RKO (cell line): Measurements from ENCODE around the gene RPP40.
"Not testable (repeated sequence)": the region's sequence is repeated elsewhere in the genome, so short reads cannot be mapped to it uniquely, and the experiment has no call there.

Source experiments
- DNase-seq: peaks from one replicate; pipeline ENCODE4 v3.0.0-alpha.2; 2016; ENCODE audit warnings: low spot score

RPP40 gene

GRCh38 chr6:5003604-5004372 is at the start of gene RPP40:
Gene RPP40 (minus strand): TSS chr6:5004037. CDS start chr6:5004002, 35 bp downstream.
- DNase-seq: peak; percentile 98

GRCh38 chr6:5053038-5053437 is 49.2 kb upstream of the RPP40 start:
- DNase-seq: no peak

- DNase-seq: no peak
Observed at GRCh38 chr6:5051394-5051793, 47.6 kb upstream of the RPP40 start.

GRCh38 chr6:5050009-5050408 is 46.2 kb upstream of the RPP40 start:
- DNase-seq: no peak

- no peak for DNase-seq
Observed at GRCh38 chr6:5046430-5046829, 42.6 kb upstream of the RPP40 start.

- DNase-seq: no peak
Observed at GRCh38 chr6:5045416-5045815, 41.6 kb upstream of the RPP40 start.

GRCh38 chr6:5044866-5045265 is 41.0 kb upstream of the RPP40 start:
- peak; percentile 29 for DNase-seq

GRCh38 chr6:5042436-5042835 is 38.6 kb upstream of the RPP40 start:
- DNase-seq: no peak

- no peak for DNase-seq
Observed at GRCh38 chr6:5041955-5042354, 38.1 kb upstream of the RPP40 start.

- peak; percentile 51 for DNase-seq
Observed at GRCh38 chr6:5036269-5036668, 32.4 kb upstream of the RPP40 start.

- no peak for DNase-seq
Observed at GRCh38 chr6:5034736-5035135, 30.9 kb upstream of the RPP40 start.

- DNase-seq: no peak
Observed at GRCh38 chr6:5034328-5034727, 30.5 kb upstream of the RPP40 start.

GRCh38 chr6:5033214-5033904 is 29.5 kb upstream of the RPP40 start:
- not testable (repeated sequence) for DNase-seq

GRCh38 chr6:5032706-5033105 is 28.9 kb upstream of the RPP40 start:
- not testable (repeated sequence) for DNase-seq

- DNase-seq: no peak
Observed at GRCh38 chr6:5031150-5031549, 27.3 kb upstream of the RPP40 start.

GRCh38 chr6:5030596-5031136 is 26.8 kb upstream of the RPP40 start:
- peak; percentile 77 for DNase-seq

- no peak for DNase-seq
Observed at GRCh38 chr6:5029609-5030008, 25.8 kb upstream of the RPP40 start.

GRCh38 chr6:5028921-5029320 is 25.1 kb upstream of the RPP40 start:
- no peak for DNase-seq

GRCh38 chr6:5028301-5028700 is 24.5 kb upstream of the RPP40 start:
- no peak for DNase-seq

GRCh38 chr6:5025911-5026819 is 22.3 kb upstream of the RPP40 start:
- no peak for DNase-seq

GRCh38 chr6:5023923-5024322 is 20.1 kb upstream of the RPP40 start:
- no peak for DNase-seq

GRCh38 chr6:5020142-5020541 is 16.3 kb upstream of the RPP40 start:
- DNase-seq: no peak
